GM10248 (cell line): ENCODE measurements around the gene CSRP1.

Experiments
- CTCF ChIA-PET: fragments of 300-600 bp; sonication (Branson Sonifier 250); formaldehyde crosslinking; extraction: SDS; loops from one replicate; lab custom pipeline; 2021; ENCODE audit warnings: antibody characterized with exemption; lab: Yijun Ruan, JAX
- POLR2A ChIA-PET: fragments of 350-650 bp; sonication (Branson Sonifier 250); formaldehyde crosslinking; extraction: SDS; loops from one replicate; lab custom pipeline; 2020; ENCODE audit warnings: antibody characterized with exemption; lab: Yijun Ruan, JAX
- DNase-seq: peaks from one replicate; pipeline ENCODE4 v3.0.0; 2012; ENCODE audit errors: extremely low spot score
- CTCF ChIP-seq: IDR thresholded peaks from 2 replicates; pipeline ENCODE4 v1.5.1; 2012; ENCODE audit warnings: mild to moderate bottlenecking, low read depth; ENCODE audit errors: extremely low read depth, missing control alignments, control extremely low read depth

The CSRP1 gene

GRCh38 chr1:201510734-201511133, 3.8 kb upstream of the CSRP1 start:
- DNase-seq, result no peak
- CTCF ChIA-PET, result interaction anchor here (4.1 to 29.4 kb wide), 7 partner anchors 13 to 76 kb away, joined by 41 to 685 read pairs (median 157); partner anchors contain the start of gene PHLDA3
- TF ChIP-seq CTCF, result no peak
- POLR2A ChIA-PET, result no interaction called here

- no peak for TF ChIP-seq CTCF
- ChIA-PET POLR2A (no interaction called here), CTCF (interaction anchor here (5.0 to 29.4 kb wide), 5 partner anchors 14 to 75 kb away, joined by 46 to 685 read pairs (median 174); no protein-coding TSS in a partner anchor)
- DNase-seq, result no peak
Observed at GRCh38 chr1:201509601-201510374, 2.9 kb upstream of the CSRP1 start.

- DNase-seq, result no peak
- POLR2A ChIA-PET, result no interaction called here
- no peak for TF ChIP-seq CTCF
- CTCF ChIA-PET, result interaction anchor here (5.0 to 29.4 kb wide), 5 partner anchors 13 to 74 kb away, joined by 46 to 685 read pairs (median 174); no protein-coding TSS in a partner anchor
Observed at GRCh38 chr1:201508809-201509208, 1.9 kb upstream of the CSRP1 start.

- POLR2A ChIA-PET, result interaction anchor here (0.6 kb wide), 1 partner anchor 567 kb away, joined by 6 read pairs; no protein-coding TSS in a partner anchor
- no peak for DNase-seq
- CTCF ChIA-PET, result interaction anchor here (0.9 to 29.4 kb wide), 7 partner anchors 12 to 71 kb away, joined by 3 to 685 read pairs (median 12); no protein-coding TSS in a partner anchor
- no peak for TF ChIP-seq CTCF
Observed at GRCh38 chr1:201507360-201507675, 395 bp upstream of the CSRP1 start.

- ChIA-PET POLR2A (no interaction called here), CTCF (interaction anchor here (2.4 to 29.4 kb wide), 5 partner anchors 1 to 70 kb away, joined by 9 to 685 read pairs (median 504); partner anchors contain the start of gene CSRP1)
- DNase-seq, result no peak
- no peak for TF ChIP-seq CTCF
Observed at GRCh38 chr1:201506092-201506491, 831 bp downstream of the CSRP1 start.

- CTCF ChIA-PET, result interaction anchor here (2.4 to 29.4 kb wide), 4 partner anchors 2 to 69 kb away, joined by 9 to 685 read pairs (median 504); partner anchors contain the start of gene CSRP1
- no peak for DNase-seq
- no peak for TF ChIP-seq CTCF
- POLR2A ChIA-PET, result no interaction called here
Observed at GRCh38 chr1:201505503-201505890, 1.4 kb downstream of the CSRP1 start.
